GM12892 (cell line): ENCODE data around the gene ASMTL.
A peak's percentile ranks its signal among the peaks of the same experiment; 100 is the strongest.

Experiments used
- DNase-seq: peaks from one replicate; pipeline ENCODE4 v3.0.0; 2011; ENCODE audit not compliant: insufficient read length
- FAIRE-seq: peaks from 2 replicates; lab custom pipeline; 2011; peaks lifted over from hg19 to GRCh38; lab: Jason Lieb, UNC
- POLR2A ChIP-seq: IDR thresholded peaks from 2 replicates; pipeline ENCODE4 v1.6.1; 2011; ENCODE audit warnings: low read depth, low read length, control low read depth
- POLR2AphosphoS5 ChIP-seq: IDR thresholded peaks from 2 replicates; pipeline ENCODE4 v1.6.1; 2011; ENCODE audit warnings: low read depth, low read length, control low read depth
- TAF1 ChIP-seq: IDR thresholded peaks from 2 replicates; pipeline ENCODE4 v1.6.1; 2011; ENCODE audit warnings: low read depth, mild to moderate bottlenecking, control low read depth, low read length, borderline replicate concordance

The ASMTL gene

DNA sequence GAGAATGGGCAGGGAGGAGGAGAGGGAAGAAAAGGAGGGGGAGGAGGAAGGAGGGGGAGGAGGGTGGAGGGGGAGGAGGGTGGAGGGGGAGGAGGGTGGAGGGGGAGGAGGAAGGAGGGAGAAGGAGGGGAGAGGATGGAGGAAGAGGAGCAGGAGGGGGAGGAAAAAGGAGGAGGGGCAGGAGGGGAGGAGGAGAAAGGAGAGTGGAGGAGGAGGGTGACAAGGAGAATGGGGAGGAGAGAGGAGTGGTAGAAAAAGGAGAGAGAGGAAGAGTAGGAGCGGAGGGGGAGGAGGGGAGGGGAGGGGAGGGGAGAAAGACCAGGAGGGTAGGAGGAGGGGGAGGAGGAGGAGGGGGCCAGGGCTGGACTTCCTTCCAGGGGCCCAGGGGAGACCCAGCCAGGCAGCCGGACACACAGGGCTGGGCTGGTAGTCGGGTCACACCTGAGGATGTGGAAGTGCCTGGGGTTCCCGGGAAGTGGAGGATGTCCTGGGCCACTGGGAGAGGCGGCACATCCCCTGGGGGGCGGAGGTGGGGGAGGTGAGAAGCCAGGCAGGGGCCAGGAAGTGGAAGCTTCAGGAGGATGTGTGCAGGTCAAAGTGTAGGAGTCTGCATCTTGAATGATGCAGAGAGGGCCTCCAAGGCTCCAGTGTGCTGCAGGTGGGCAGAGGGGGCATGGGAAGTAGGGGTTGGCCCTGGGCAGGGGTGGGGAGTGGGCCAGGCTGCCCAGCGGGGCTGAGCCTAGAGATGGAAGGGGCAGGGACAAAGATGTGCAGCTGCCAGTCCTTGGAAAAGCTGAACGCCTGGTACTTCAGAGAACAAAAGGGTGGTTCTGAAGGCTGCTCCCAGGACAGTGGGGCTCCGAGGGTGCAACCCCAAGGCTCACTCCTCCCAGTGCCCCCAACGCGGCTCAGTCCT, 97.3 kb downstream of the ASMTL start:
- FAIRE-seq = no peak
- no peak for DNase-seq
- TF ChIP-seq POLR2A = peak; percentile 44; the same call in 1 of the 2 replicates
- no peak for TF ChIP-seq TAF1

DNA sequence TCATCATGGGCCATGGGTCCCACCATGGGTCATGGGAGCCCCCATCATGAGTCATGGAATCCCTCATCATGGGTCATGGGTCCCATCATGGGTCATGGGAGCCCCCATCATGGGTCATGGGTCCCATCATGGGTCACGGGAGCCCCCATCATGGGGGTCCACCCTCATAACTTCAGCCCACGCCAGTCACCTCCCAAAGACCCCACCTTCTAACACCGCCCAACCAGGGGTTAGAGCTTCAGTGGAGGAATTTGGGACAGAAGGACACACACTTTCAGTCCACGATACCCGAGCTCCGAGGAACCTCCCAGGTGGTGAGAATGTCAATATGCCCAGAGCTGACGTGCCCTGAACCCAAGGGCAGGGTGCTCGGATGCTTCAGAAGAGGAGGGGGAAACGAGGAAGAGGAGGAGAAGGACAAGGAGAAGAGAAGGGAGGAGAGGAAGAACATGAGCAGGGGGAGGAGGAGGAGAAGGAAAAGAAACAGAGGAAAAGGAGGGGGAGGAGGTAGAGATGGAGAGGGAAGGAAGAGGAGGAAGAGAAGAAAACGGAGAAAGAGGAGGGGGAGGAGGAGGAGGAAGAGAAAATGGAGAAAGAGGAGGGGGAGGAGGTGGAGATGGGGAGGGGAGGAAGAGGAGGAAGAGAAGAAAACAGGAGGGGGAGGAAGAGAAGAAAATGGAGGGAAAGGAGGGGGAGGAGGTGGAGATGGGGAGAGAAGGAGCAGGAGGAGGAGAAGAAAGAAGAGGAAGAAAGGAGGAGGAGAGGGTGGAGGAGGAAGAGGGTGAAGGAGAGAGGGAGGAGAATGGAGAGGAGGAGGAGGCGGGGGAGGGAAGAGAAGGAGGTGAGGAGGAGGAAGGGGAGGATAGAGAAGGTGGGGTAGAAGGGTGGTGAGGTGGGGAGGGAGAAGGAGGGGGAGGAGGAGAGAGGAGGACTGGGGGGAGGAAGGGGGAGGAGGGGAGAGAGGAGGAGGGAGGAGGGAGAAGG, 98.4 kb downstream of the ASMTL start:
- DNase-seq = no peak
- no peak for FAIRE-seq
- TF ChIP-seq POLR2AphosphoS5 (no peak), POLR2A (no peak), TAF1 (no peak)
